Skeletal muscle satellite cell (primary cell): ENCODE measurements around the gene DNAH17.

Source experiments
- H3K27me3 ChIP-seq: 2 replicates; pipeline ENCODE4 v1.7.0; 2013; ENCODE audit warnings: low read length; ENCODE audit not compliant: control insufficient read depth, insufficient read depth
- H3K36me3 ChIP-seq: 2 replicates; pipeline ENCODE4 v1.7.0; 2013; ENCODE audit warnings: mild to moderate bottlenecking, control low read depth, low read length; ENCODE audit not compliant: insufficient read depth
- H3K4me1 ChIP-seq: 2 replicates; pipeline ENCODE4 v1.7.0; 2013; ENCODE audit warnings: low read length; ENCODE audit not compliant: control insufficient read depth, insufficient read depth
- H3K4me2 ChIP-seq: 2 replicates; pipeline ENCODE4 v1.7.0; 2013; ENCODE audit warnings: mild to moderate bottlenecking, low read length
- H3K4me3 ChIP-seq: 2 replicates; pipeline ENCODE4 v1.7.0; 2013; ENCODE audit warnings: low read length
- H3K9ac ChIP-seq: 2 replicates; pipeline ENCODE4 v1.7.0; 2013; ENCODE audit warnings: mild to moderate bottlenecking, low read depth, low read length, moderate library complexity
- H3K9me3 ChIP-seq: replicated peaks from 2 replicates; pipeline ENCODE4 v1.7.0; 2013; ENCODE audit warnings: mild to moderate bottlenecking, control low read depth, low read length

The DNAH17 gene

DNA sequence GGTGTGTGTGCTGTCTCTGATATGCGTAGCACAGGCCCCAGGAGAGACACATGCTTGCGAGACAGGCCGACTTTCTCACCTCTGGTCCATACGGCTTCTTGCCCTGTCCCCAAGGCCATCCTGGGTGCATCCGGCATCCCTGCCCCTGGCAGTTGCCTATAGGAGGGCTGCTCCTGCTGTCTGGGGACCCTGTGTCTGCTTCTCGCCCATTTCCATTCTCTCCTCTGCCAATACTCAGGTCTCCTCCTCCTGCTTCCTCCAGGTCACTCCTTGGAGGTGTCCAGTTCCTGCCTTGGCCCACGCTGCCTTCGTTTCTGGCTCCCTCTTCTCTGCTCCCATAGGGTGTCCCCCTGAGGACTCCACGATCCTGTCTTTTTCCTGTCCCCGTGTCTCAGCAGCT, 89.0 kb downstream of the DNAH17 start:
- Histone ChIP-seq H3K9ac (no peak overlapping the region), H3K4me2 (no peak overlapping the region), H3K27me3 (peaks cover 33% of the 10 kb centered on the region), H3K4me3 (no peak overlapping the region), H3K9me3 (no peaks in the 10 kb centered on the region), H3K4me1 (peaks cover 2% of the 10 kb centered on the region), H3K36me3 (no peaks in the 10 kb centered on the region)

DNA sequence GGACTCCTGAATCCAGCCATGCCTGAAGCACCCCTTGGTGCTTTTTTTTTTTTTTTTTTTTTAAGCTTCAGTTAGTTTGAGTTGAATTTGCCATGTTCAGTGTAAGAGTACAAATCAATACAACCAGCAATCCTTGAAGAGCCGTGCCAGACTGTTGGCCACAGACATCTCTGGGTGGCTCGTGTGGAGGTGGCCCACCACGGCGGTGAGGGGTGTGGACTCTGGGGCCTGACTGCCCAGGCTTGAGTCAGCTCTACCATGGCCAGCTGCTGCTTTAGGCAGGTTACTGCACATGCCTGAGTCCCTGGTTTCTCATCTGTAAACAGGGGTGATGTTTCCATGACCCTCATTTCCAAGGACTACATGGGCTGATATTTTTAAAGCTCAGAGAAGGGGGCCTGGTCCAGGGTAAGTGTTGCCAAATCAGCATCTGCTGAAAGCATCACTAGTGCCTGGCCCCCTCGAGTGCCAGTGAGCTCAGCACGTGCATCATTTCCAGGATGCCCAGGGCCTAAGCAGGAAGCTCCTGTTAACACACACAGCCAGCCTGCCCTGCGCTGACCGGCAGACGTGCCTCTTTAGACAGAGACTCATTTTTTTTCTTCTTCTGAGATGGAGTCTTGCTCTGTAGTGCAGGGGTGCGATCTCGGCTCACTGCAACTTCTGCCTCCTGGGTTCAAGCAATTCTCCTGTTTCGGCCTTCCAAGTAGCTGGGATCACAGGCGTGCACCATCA, 90.1 kb downstream of the DNAH17 start:
- H3K9me3 ChIP-seq = no peaks in the 10 kb centered on the region
- peaks cover 33% of the 10 kb centered on the region for H3K27me3 ChIP-seq
- H3K4me1 ChIP-seq = peaks cover 2% of the 10 kb centered on the region
- H3K36me3 ChIP-seq = no peaks in the 10 kb centered on the region
- H3K4me3 ChIP-seq = no peak overlapping the region
- no peak overlapping the region for H3K9ac ChIP-seq
- no peak overlapping the region for H3K4me2 ChIP-seq

DNA sequence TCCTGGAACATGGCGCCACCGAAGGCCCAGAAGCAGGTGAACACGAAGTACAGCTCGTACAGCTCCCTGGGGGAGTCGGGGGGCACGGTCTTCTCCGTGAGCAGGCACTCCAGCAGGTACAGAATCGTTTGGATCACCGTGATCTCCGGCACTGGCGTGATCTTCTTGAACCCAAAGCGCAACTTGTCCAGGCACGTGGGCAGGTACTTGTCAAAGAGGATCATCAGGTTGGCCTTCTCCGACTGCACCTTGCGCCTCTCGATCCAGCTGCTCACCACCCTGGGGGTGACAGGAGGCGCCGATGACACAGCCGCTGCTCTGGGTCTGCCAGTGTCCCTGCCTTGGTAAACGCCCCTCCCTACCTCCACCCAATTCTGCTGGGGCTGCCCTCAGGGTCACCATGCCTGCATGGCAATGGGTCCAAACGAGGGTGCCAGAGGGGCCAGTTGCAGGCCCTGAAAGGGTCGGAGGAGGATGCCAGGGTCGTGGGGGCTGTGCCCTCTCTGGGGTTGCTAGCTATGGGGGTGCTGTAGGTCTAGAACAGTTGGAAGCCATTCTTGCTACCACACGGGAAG, 90.9 kb downstream of the DNAH17 start:
- peaks cover 34% of the 10 kb centered on the region for H3K27me3 ChIP-seq
- no peaks in the 10 kb centered on the region for H3K9me3 ChIP-seq
- peaks cover 2% of the 10 kb centered on the region for H3K4me1 ChIP-seq
- no peak overlapping the region for H3K4me3 ChIP-seq
- H3K9ac ChIP-seq = no peak overlapping the region
- H3K36me3 ChIP-seq = no peaks in the 10 kb centered on the region
- no peak overlapping the region for H3K4me2 ChIP-seq

DNA sequence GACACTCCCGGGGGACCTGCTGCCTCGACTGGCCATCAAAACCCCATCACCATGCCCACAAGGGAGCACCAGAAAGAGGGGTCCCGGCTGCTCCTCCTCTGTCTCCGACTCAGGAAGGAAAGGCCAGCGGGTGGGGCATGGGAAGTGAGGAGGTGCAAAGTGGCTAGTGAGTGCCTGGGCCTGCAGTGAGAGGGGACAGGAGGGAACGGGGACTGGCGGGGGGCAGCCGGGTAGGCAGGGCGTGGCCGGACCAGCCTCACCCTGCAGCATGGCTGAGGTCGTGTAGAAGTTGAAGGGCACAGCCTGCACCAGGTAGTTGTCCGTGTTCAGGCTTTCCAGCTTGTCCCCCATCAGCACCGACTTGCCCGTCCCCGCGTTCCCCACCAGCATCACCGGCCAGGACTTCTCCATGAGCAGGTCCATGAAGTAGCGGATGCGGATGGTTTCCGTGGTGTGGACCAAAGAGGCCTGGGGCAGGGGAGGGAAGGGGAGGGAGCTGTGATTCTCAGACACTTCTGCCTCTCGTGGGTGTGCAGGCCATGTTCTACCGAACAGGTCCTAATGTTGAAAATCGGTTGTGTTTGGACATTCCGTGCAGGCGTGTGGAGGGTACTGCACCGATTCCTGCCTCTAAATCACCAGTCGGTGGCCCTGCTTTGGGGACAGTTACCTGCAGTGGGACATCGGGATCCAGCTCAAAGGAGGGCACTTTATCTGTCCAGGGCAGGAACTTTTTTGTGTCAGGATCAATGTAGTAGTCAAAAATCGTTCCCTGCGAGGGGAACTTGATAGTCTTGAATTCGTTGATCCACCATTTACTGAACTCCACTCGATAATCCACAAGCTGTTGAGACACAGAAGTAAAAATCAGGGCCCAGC, 91.7 kb downstream of the DNAH17 start:
- Histone ChIP-seq H3K27me3 (peaks cover 27% of the 10 kb centered on the region), H3K9ac (no peak overlapping the region), H3K9me3 (no peaks in the 10 kb centered on the region), H3K36me3 (no peaks in the 10 kb centered on the region), H3K4me1 (peaks cover 2% of the 10 kb centered on the region), H3K4me2 (no peak overlapping the region), H3K4me3 (no peak overlapping the region)

DNA sequence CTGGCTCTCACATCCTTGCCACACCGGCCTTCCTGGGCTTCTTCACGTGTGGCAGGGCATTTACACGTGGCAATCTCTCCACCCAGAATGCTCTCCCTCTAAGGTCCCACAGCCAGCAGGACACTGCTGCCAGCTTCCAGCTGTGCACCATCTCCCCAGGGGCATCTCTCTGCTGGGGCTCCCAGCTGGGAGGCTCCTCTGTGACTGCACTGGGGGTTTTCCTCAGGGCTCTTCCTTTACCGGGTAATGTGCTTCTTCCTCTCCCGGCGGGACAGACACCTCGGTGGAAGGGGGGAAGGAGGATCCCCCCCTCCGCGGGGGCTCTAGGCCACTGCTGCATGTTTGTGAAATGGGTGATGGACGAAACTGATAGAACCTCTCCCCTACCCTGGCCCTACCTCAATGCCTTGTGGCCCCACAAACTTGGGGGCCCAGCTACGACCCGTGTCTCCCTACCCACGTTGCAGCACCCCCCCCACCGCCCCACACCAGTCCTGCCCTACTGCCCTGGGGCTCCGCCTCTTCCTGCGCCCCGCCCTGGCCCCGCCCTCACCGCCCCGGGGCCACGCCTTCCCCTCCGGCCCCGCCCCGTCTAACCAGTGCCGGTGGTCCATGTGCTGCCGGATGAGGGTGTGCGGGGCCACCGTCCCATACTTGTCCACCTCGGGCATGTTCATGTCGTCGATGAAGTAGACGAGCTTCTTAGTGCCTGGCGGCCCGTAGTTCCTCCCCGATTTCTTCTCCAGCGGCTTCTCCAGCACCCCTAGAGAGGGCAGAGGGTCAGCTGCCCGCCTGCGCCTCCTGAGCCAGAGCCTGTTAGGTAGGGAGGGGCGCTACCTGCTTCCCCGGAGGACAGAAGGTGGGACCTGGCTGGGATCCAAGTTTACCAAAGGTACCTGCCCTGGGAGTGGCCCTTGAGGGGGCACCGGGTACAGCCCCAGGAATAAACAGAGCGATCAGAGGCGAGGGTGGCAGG, 92.6 kb downstream of the DNAH17 start:
- H3K4me2 ChIP-seq = peak overlapping the region; percentile 65
- H3K4me3 ChIP-seq = peak overlapping the region; percentile 38
- H3K9ac ChIP-seq = no peak overlapping the region
- H3K9me3 ChIP-seq = no peaks in the 10 kb centered on the region
- peaks cover 2% of the 10 kb centered on the region for H3K4me1 ChIP-seq
- peaks cover 25% of the 10 kb centered on the region for H3K27me3 ChIP-seq
- no peaks in the 10 kb centered on the region for H3K36me3 ChIP-seq

DNA sequence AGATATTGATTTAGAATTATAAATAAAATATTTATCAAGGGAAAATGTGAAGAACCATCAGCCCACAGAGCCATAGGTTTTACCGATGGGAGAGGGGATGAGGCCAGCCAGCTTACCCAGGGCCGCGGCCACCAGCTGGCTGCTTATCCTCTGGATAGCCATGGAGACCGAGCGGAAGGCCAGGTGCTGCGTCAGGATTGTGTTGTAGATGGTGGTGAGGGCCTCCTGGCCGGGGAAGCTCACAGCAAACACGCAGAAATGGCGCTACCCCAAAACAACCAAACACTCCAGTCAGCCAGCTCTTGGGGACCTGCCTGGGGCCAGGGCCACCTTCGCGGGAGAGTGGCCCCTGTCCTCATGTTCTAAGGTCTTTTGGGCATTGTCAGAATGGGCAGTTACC, 97.8 kb downstream of the DNAH17 start:
- H3K4me1 ChIP-seq = peaks cover 1% of the 10 kb centered on the region
- no peak overlapping the region for H3K9ac ChIP-seq
- H3K27me3 ChIP-seq = peaks cover 28% of the 10 kb centered on the region
- H3K9me3 ChIP-seq = no peaks in the 10 kb centered on the region
- no peak overlapping the region for H3K4me3 ChIP-seq
- H3K4me2 ChIP-seq = no peak overlapping the region
- H3K36me3 ChIP-seq = no peaks in the 10 kb centered on the region

DNA sequence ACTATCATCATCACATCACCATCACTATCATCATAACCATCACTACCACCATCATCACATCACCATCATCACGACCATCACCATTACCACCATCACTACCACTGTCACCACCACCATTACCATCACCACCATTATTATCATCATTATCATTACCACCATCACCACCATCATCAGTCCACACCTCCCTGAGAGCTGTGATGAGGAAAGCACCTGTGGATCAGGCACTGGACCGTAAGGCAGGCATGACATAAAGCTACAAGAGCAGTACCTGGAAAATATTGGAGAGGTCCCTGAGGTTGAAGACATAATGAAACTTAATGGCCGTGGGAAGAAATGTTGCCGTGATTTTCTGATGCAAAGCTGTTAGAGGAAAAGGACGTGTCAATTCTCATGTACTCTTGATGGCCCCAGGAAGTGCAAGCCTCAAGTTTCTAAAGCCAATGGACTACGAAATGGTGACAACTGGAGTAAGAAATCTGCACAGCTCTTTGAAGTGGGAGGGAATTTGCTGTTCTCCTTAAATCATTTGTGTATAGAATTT, 98.4 kb downstream of the DNAH17 start:
- Histone ChIP-seq H3K9me3 (no peaks in the 10 kb centered on the region), H3K27me3 (peaks cover 33% of the 10 kb centered on the region), H3K36me3 (no peaks in the 10 kb centered on the region), H3K4me2 (no peak overlapping the region), H3K4me1 (no peaks in the 10 kb centered on the region), H3K9ac (no peak overlapping the region), H3K4me3 (no peak overlapping the region)

DNA sequence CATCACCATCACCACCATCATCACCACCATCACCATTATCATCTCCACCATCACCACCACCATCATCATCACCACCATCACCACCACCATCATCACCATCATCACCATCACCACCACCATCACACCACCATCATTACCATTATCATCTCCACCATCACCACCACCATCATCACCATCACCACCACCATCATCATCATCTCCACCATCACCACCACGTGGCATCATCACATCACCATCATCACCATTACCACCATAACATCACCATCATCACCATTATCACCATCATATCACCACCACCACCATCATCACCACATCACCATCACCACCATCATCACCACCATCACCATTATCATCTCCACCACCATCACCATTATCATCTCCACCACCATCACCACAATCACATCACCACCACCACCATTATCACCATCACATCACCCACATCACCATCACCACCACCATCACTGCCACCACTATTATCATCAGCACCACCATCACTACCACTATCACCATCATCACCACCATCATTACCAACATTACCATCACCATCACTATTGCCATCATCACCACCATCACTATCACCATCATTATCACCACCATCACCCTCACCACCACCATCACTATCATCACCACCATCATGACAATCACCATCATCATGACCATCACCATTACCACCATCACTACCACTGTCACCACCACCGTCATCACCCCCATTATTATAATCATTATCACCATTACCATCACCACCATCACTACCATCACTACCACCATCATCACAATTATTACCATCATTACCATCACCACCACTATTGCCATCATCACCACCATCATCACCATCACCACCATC, 99.1 kb downstream of the DNAH17 start:
- no peak overlapping the region for H3K9ac ChIP-seq
- no peak overlapping the region for H3K4me3 ChIP-seq
- H3K9me3 ChIP-seq = no peaks in the 10 kb centered on the region
- H3K27me3 ChIP-seq = peaks cover 37% of the 10 kb centered on the region
- H3K36me3 ChIP-seq = no peaks in the 10 kb centered on the region
- H3K4me2 ChIP-seq = no peak overlapping the region
- H3K4me1 ChIP-seq = no peaks in the 10 kb centered on the region

DNA sequence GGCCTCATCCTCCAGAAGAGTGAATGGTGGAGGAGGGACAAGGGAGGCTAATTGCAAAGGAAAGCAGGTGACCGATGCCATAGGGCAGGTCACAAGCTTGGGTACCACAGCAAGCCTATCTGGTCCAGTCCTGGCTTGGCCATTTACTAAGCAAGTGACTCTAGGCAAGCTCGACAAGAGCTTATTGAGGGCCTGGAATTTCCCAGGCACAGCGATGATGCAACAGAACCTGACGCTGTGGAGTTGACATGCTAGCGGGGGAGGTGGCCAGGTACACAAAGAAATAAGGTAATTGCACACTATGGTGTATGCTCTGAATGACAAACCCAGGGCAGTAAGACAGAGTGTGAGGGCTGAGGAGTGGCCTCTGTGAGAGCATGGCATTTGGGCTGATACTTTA, 100.2 kb downstream of the DNAH17 start:
- H3K9me3 ChIP-seq = no peaks in the 10 kb centered on the region
- H3K27me3 ChIP-seq = peaks cover 37% of the 10 kb centered on the region
- no peak overlapping the region for H3K4me3 ChIP-seq
- no peak overlapping the region for H3K4me2 ChIP-seq
- H3K36me3 ChIP-seq = no peaks in the 10 kb centered on the region
- no peaks in the 10 kb centered on the region for H3K4me1 ChIP-seq
- no peak overlapping the region for H3K9ac ChIP-seq

DNA sequence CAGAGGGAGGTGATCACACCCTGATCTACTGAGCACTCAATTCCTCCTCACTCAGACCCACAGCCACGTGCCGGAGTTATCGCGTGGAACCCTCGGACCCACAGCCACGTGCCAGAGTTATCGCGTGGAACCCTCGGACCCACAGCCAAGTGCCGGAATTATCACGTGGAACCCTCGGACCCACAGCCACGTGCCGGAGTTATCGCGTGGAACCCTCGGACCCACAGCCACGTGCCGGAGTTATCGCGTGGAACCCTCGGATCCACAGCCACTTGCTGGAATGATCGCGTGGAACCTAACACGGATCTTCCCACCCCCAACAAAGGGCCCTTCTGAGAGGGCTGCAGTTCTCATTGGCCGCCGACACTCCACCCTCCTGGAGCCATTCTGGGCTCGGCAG, 101.0 kb downstream of the DNAH17 start:
- H3K36me3 ChIP-seq = no peaks in the 10 kb centered on the region
- H3K4me1 ChIP-seq = no peaks in the 10 kb centered on the region
- H3K4me2 ChIP-seq = no peak overlapping the region
- H3K9me3 ChIP-seq = no peaks in the 10 kb centered on the region
- H3K27me3 ChIP-seq = peaks cover 43% of the 10 kb centered on the region
- no peak overlapping the region for H3K4me3 ChIP-seq
- no peak overlapping the region for H3K9ac ChIP-seq
